ENCODE data around the gene LCE6A.

The LCE6A gene

GRCh38 chr1:152873495-152873894, 30.8 kb downstream of the LCE6A start:
- H3K4me3 ChIP-seq (ENCODE audit: low read length in 2 of 2), result no peak overlapping the region

GRCh38 chr1:152876827-152877226, 34.2 kb downstream of the LCE6A start:
- no peaks in the 10 kb centered on the region for H3K4me1 ChIP-seq (ENCODE audit: control insufficient read depth, insufficient read depth, low read length)
- no peak overlapping the region for H3K4me3 ChIP-seq (ENCODE audit: low read length in 2 of 2)
- no peak overlapping the region for H3K9ac ChIP-seq (ENCODE audit: low read length in 2 of 2)
- H3K9me3 ChIP-seq (ENCODE audit: control insufficient read depth in 2 of 2, low read length in 2 of 2), result no peaks in the 10 kb centered on the region
- H3K27ac ChIP-seq (ENCODE audit: low read length), result no peak overlapping the region
- H3K27me3 ChIP-seq (ENCODE audit: control insufficient read depth in 1 of 2, insufficient read depth in 2 of 2, low read length in 2 of 2), result no peaks in the 10 kb centered on the region
- H3K36me3 ChIP-seq (ENCODE audit: control insufficient read depth in 2 of 2, insufficient read depth in 2 of 2, low read length in 2 of 2), result no peaks in the 10 kb centered on the region

More at GRCh38 chr1:152873495-152873894, 30.8 kb downstream of the LCE6A start:
- H3K4me1 ChIP-seq (ENCODE audit: control insufficient read depth, insufficient read depth, low read length), result no peaks in the 10 kb centered on the region
- H3K9me3 ChIP-seq (ENCODE audit: control insufficient read depth in 2 of 2, low read length in 2 of 2), result no peaks in the 10 kb centered on the region
- no peaks in the 10 kb centered on the region for H3K36me3 ChIP-seq (ENCODE audit: control insufficient read depth in 2 of 2, insufficient read depth in 2 of 2, low read length in 2 of 2)
- H3K27me3 ChIP-seq (ENCODE audit: control insufficient read depth in 1 of 2, insufficient read depth in 2 of 2, low read length in 2 of 2), result no peaks in the 10 kb centered on the region
- no peak overlapping the region for H3K9ac ChIP-seq (ENCODE audit: low read length in 2 of 2)
- no peak overlapping the region for H3K27ac ChIP-seq (ENCODE audit: low read length)

GRCh38 chr1:152878042-152878441, 35.4 kb downstream of the LCE6A start, which contains the start of gene SMCP:
SMCP (plus strand) TSS chr1:152878322; CDS start chr1:152884423, 6,101 bp downstream.
- H3K4me3 ChIP-seq (ENCODE audit: low read length in 2 of 2), result no peak within 1 kb of the TSS
- no peak within 1 kb of the TSS for H3K9ac ChIP-seq (ENCODE audit: low read length in 2 of 2)
- H3K27ac ChIP-seq (ENCODE audit: low read length), result no peak within 1 kb of the TSS
- H3K27me3 ChIP-seq (ENCODE audit: control insufficient read depth in 1 of 2, insufficient read depth in 2 of 2, low read length in 2 of 2), result no peaks in the 10 kb centered on the region
- H3K4me1 ChIP-seq (ENCODE audit: control insufficient read depth, insufficient read depth, low read length), result no peaks in the 10 kb centered on the region
- H3K36me3 ChIP-seq (ENCODE audit: control insufficient read depth in 2 of 2, insufficient read depth in 2 of 2, low read length in 2 of 2), result no peaks in the 10 kb centered on the region
- no peaks in the 10 kb centered on the region for H3K9me3 ChIP-seq (ENCODE audit: control insufficient read depth in 2 of 2, low read length in 2 of 2)

- no peak overlapping the region for H3K27ac ChIP-seq (ENCODE audit: low read length)
- no peak overlapping the region for H3K4me3 ChIP-seq (ENCODE audit: low read length in 2 of 2)
- H3K9ac ChIP-seq (ENCODE audit: low read length in 2 of 2), result no peak overlapping the region
- H3K36me3 ChIP-seq (ENCODE audit: control insufficient read depth in 2 of 2, insufficient read depth in 2 of 2, low read length in 2 of 2), result no peaks in the 10 kb centered on the region
- H3K4me1 ChIP-seq (ENCODE audit: control insufficient read depth, insufficient read depth, low read length), result peaks cover 7% of the 10 kb centered on the region
- H3K9me3 ChIP-seq (ENCODE audit: control insufficient read depth in 2 of 2, low read length in 2 of 2), result no peaks in the 10 kb centered on the region
- H3K27me3 ChIP-seq (ENCODE audit: control insufficient read depth in 1 of 2, insufficient read depth in 2 of 2, low read length in 2 of 2), result no peaks in the 10 kb centered on the region
These were observed 37.0 kb downstream of the LCE6A start for GRCh38 chr1:152879559-152880198.

GRCh38 chr1:152880316-152880715, 37.7 kb downstream of the LCE6A start:
- Histone ChIP-seq H3K27me3 (ENCODE audit: control insufficient read depth in 1 of 2, insufficient read depth in 2 of 2, low read length in 2 of 2) (no peaks in the 10 kb centered on the region), H3K36me3 (ENCODE audit: control insufficient read depth in 2 of 2, insufficient read depth in 2 of 2, low read length in 2 of 2) (no peaks in the 10 kb centered on the region), H3K9ac (ENCODE audit: low read length in 2 of 2) (no peak overlapping the region), H3K4me1 (ENCODE audit: control insufficient read depth, insufficient read depth, low read length) (peaks cover 12% of the 10 kb centered on the region), H3K9me3 (ENCODE audit: control insufficient read depth in 2 of 2, low read length in 2 of 2) (no peaks in the 10 kb centered on the region), H3K27ac (ENCODE audit: low read length) (no peak overlapping the region), H3K4me3 (ENCODE audit: low read length in 2 of 2) (no peak overlapping the region)

- Histone ChIP-seq H3K4me1 (ENCODE audit: control insufficient read depth, insufficient read depth, low read length) (peaks cover 15% of the 10 kb centered on the region), H3K27ac (ENCODE audit: low read length) (no peak overlapping the region), H3K9me3 (ENCODE audit: control insufficient read depth in 2 of 2, low read length in 2 of 2) (no peaks in the 10 kb centered on the region), H3K36me3 (ENCODE audit: control insufficient read depth in 2 of 2, insufficient read depth in 2 of 2, low read length in 2 of 2) (no peaks in the 10 kb centered on the region), H3K27me3 (ENCODE audit: control insufficient read depth in 1 of 2, insufficient read depth in 2 of 2, low read length in 2 of 2) (no peaks in the 10 kb centered on the region), H3K4me3 (ENCODE audit: low read length in 2 of 2) (no peak overlapping the region), H3K9ac (ENCODE audit: low read length in 2 of 2) (no peak overlapping the region)
These were observed 38.3 kb downstream of the LCE6A start for GRCh38 chr1:152880907-152881306.

- no peak overlapping the region for H3K4me3 ChIP-seq (ENCODE audit: low read length in 2 of 2)
- no peak overlapping the region for H3K9ac ChIP-seq (ENCODE audit: low read length in 2 of 2)
- H3K27ac ChIP-seq (ENCODE audit: low read length), result no peak overlapping the region
- H3K27me3 ChIP-seq (ENCODE audit: control insufficient read depth in 1 of 2, insufficient read depth in 2 of 2, low read length in 2 of 2), result no peaks in the 10 kb centered on the region
- no peaks in the 10 kb centered on the region for H3K36me3 ChIP-seq (ENCODE audit: control insufficient read depth in 2 of 2, insufficient read depth in 2 of 2, low read length in 2 of 2)
- H3K9me3 ChIP-seq (ENCODE audit: control insufficient read depth in 2 of 2, low read length in 2 of 2), result no peaks in the 10 kb centered on the region
- peaks cover 21% of the 10 kb centered on the region for H3K4me1 ChIP-seq (ENCODE audit: control insufficient read depth, insufficient read depth, low read length)
These were observed 41.4 kb downstream of the LCE6A start for GRCh38 chr1:152884085-152884484.

- Histone ChIP-seq H3K27me3 (ENCODE audit: control insufficient read depth in 1 of 2, insufficient read depth in 2 of 2, low read length in 2 of 2) (no peaks in the 10 kb centered on the region), H3K9ac (ENCODE audit: low read length in 2 of 2) (no peak overlapping the region), H3K27ac (ENCODE audit: low read length) (no peak overlapping the region)
These were observed 41.9 kb downstream of the LCE6A start for GRCh38 chr1:152884506-152884905.

GRCh38 chr1:152884966-152885624, 42.4 kb downstream of the LCE6A start:
- no peak overlapping the region for H3K27ac ChIP-seq (ENCODE audit: low read length)

More at GRCh38 chr1:152884506-152884905, 41.9 kb downstream of the LCE6A start:
- H3K9me3 ChIP-seq (ENCODE audit: control insufficient read depth in 2 of 2, low read length in 2 of 2), result no peaks in the 10 kb centered on the region
- H3K36me3 ChIP-seq (ENCODE audit: control insufficient read depth in 2 of 2, insufficient read depth in 2 of 2, low read length in 2 of 2), result no peaks in the 10 kb centered on the region
- no peak overlapping the region for H3K4me3 ChIP-seq (ENCODE audit: low read length in 2 of 2)
- H3K4me1 ChIP-seq (ENCODE audit: control insufficient read depth, insufficient read depth, low read length), result peaks cover 21% of the 10 kb centered on the region

GRCh38 chr1:152886085-152886484, 43.4 kb downstream of the LCE6A start:
- Histone ChIP-seq H3K36me3 (ENCODE audit: control insufficient read depth in 2 of 2, insufficient read depth in 2 of 2, low read length in 2 of 2) (no peaks in the 10 kb centered on the region), H3K4me1 (ENCODE audit: control insufficient read depth, insufficient read depth, low read length) (peaks cover 21% of the 10 kb centered on the region), H3K4me3 (ENCODE audit: low read length in 2 of 2) (peak overlapping the region in 1 of 2 donors; percentile 15), H3K27me3 (ENCODE audit: control insufficient read depth in 1 of 2, insufficient read depth in 2 of 2, low read length in 2 of 2) (no peaks in the 10 kb centered on the region), H3K9ac (ENCODE audit: low read length in 2 of 2) (no peak overlapping the region), H3K27ac (ENCODE audit: low read length) (no peak overlapping the region), H3K9me3 (ENCODE audit: control insufficient read depth in 2 of 2, low read length in 2 of 2) (no peaks in the 10 kb centered on the region)

More at GRCh38 chr1:152884966-152885624, 42.4 kb downstream of the LCE6A start:
- Histone ChIP-seq H3K4me3 (ENCODE audit: low read length in 2 of 2) (no peak overlapping the region), H3K4me1 (ENCODE audit: control insufficient read depth, insufficient read depth, low read length) (peaks cover 21% of the 10 kb centered on the region), H3K27me3 (ENCODE audit: control insufficient read depth in 1 of 2, insufficient read depth in 2 of 2, low read length in 2 of 2) (no peaks in the 10 kb centered on the region), H3K9me3 (ENCODE audit: control insufficient read depth in 2 of 2, low read length in 2 of 2) (no peaks in the 10 kb centered on the region), H3K36me3 (ENCODE audit: control insufficient read depth in 2 of 2, insufficient read depth in 2 of 2, low read length in 2 of 2) (no peaks in the 10 kb centered on the region), H3K9ac (ENCODE audit: low read length in 2 of 2) (no peak overlapping the region)

Measured in stomach smooth muscle (tissue), 2 donors.